Type B pancreatic cell (in vitro differentiated cells): ENCODE results near the gene KRT72. TPM values are rescaled to one million over a fixed set of nuclear protein-coding genes. Genes with fewer than 3 reads are reported as not detected.

Source experiments
- DNase-seq: peaks from one replicate; pipeline ENCODE4 v3.0.0; 2021; ENCODE audit warnings: mixed read lengths; ENCODE audit not compliant: unreplicated experiment; ENCODE audit errors: extremely low spot score
- H3K27ac Mint-ChIP-seq: 2 replicates; pipeline ENCODE4 v1.8.0; 2021; ENCODE audit warnings: mild to moderate bottlenecking, mixed read lengths
- H3K27me3 Mint-ChIP-seq: 2 replicates; pipeline ENCODE4 v1.8.0; 2021; ENCODE audit warnings: mixed read lengths
- H3K36me3 Mint-ChIP-seq: 2 replicates; pipeline ENCODE4 v1.8.0; 2021; ENCODE audit warnings: mixed read lengths
- H3K4me1 Mint-ChIP-seq: one replicate; pipeline ENCODE4 v1.8.0; 2021; ENCODE audit warnings: mixed read lengths; ENCODE audit not compliant: unreplicated experiment
- H3K4me3 Mint-ChIP-seq: 2 replicates; pipeline ENCODE4 v1.8.0; 2021; ENCODE audit warnings: mild to moderate bottlenecking, mixed read lengths
- H3K9me3 Mint-ChIP-seq: 2 replicates; pipeline ENCODE4 v1.8.0; 2021; ENCODE audit warnings: mixed read lengths
- long read RNA-seq: library from polyadenylated mRNA; unstranded; transcript quantifications from one replicate; pipeline ENCODE4 v2.0.0, GENCODE V29; 2020
- total RNA-seq: library from RNA; stranded (reverse); gene quantifications from 2 replicates; pipeline ENCODE4 v1.2.1, GENCODE V29; 2021; ENCODE audit warnings: low replicate concordance
- TF ChIP-seq, protein P1 (sequence below): fragments of 200-600 bp; sonication (generic); conservative IDR thresholded peaks from 2 replicates; pipeline ENCODE4 v1.5.0; 2021; ENCODE audit warnings: antibody characterized with exemption, mild to moderate bottlenecking

KRT72 gene
- 0.48 and 2.9 TPM in 2 replicates for total RNA-seq
- long read RNA-seq, partial matches to known transcripts, result 1 of 10 reads
- long read RNA-seq, other reads (novel, unspliced or antisense), result 9 of 10 reads

DNA sequence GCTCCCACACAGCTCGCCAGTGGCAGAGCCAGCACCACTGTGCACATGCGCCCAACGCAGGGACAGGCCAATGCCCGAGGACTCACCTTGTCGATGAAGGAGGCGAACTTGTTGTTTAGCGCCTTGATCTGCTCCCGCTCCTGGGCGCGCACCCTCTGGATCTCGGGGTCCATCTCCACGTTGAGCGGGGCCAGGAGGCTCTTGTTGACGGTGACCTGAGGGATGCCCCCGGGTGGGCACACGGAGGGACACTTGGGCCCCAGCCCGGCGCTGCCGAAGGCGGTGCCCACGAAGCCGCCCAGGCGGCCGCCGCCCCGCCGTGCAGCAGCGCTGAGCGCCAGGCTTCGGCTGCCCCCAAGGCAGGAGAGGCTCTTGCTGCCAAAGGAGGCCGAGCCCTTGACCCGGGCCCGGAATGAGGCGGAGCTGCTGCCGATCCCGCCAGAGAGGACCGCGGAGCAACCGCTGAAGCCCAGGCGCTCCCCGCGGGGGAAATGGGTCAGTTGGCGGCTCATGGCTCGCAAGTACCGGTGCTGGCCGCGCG is at the start of gene KRT72:
Gene KRT72, minus strand, starts transcription at position 523 of the 541 bp plus-strand sequence. Its CDS starts 11 bp downstream, at position 512.
- no peak for DNase-seq

DNA sequence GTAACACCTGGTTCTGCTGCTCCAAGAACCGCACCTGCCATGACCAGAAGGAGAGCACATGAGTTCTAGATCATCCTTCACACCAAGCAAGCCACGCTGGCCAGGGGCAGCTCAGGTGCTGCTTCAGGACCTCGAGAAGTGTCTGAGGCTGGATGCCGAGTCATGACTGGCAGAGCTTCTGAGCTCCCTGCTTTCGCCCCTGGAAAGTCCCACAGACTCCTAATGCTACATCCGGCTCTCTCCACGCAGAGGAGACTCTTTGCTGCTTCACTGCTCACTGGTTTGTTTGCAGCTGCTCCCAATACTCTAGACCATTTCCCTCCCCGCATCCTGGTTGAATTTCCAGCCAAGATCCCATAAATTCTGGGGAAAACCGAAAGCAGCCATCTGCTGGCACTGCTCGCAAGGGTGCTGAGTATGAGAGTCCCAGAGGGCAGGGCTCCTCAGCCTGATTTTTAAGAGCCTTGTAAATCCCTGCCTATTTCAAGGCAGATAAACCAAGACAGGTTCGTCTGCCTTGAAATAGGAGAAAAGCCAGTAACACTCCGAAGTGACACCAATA is 49.3 kb upstream of the KRT72 start:
- peaks cover 7% of the 10 kb centered on the region for H3K4me1 Mint-ChIP-seq
- no peaks in the 10 kb centered on the region for H3K36me3 Mint-ChIP-seq
- H3K27me3 Mint-ChIP-seq, result peaks cover 47% of the 10 kb centered on the region
- TF ChIP-seq, protein P1, sequence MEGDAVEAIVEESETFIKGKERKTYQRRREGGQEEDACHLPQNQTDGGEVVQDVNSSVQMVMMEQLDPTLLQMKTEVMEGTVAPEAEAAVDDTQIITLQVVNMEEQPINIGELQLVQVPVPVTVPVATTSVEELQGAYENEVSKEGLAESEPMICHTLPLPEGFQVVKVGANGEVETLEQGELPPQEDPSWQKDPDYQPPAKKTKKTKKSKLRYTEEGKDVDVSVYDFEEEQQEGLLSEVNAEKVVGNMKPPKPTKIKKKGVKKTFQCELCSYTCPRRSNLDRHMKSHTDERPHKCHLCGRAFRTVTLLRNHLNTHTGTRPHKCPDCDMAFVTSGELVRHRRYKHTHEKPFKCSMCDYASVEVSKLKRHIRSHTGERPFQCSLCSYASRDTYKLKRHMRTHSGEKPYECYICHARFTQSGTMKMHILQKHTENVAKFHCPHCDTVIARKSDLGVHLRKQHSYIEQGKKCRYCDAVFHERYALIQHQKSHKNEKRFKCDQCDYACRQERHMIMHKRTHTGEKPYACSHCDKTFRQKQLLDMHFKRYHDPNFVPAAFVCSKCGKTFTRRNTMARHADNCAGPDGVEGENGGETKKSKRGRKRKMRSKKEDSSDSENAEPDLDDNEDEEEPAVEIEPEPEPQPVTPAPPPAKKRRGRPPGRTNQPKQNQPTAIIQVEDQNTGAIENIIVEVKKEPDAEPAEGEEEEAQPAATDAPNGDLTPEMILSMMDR, result no peak
- no peak for DNase-seq
- H3K27ac Mint-ChIP-seq, result no peak overlapping the region
- no peak overlapping the region for H3K4me3 Mint-ChIP-seq
- H3K9me3 Mint-ChIP-seq, result no peaks in the 10 kb centered on the region

More for the DNA sequence above, at the start of gene KRT72:
- no peaks in the 10 kb centered on the region for H3K9me3 Mint-ChIP-seq
- no peaks in the 10 kb centered on the region for H3K4me1 Mint-ChIP-seq
- no peak within 1 kb of the TSS for H3K4me3 Mint-ChIP-seq
- TF ChIP-seq, protein P1, result no peak
- H3K36me3 Mint-ChIP-seq, result no peaks in the 10 kb centered on the region
- peaks cover 41% of the 10 kb centered on the region for H3K27me3 Mint-ChIP-seq
- no peak within 1 kb of the TSS for H3K27ac Mint-ChIP-seq

DNA sequence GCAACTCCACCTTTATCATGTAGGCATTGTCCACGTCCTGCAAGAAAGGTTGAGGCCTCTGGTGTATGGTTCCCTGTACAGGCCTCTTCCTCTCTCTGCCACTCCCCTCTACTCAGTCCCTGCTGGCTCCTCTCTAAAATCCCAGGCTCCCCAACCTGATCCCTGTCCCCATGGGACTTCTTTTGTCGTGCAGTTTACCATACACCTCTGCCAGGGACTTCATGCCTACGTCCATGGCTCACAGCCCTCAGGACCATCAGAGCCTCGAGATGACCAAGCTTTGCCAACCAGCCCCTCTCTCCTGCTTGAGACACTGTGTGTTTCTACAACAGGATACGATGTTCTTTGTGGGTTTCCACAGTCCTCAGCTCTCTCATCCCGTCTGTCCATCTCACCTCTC is 47.8 kb upstream of the KRT72 start:
- Mint-ChIP-seq H3K9me3 (no peaks in the 10 kb centered on the region), H3K4me1 (peaks cover 5% of the 10 kb centered on the region), H3K27me3 (peaks cover 45% of the 10 kb centered on the region), H3K27ac (no peak overlapping the region), H3K36me3 (no peaks in the 10 kb centered on the region), H3K4me3 (no peak overlapping the region)
- TF ChIP-seq, protein P1, result no peak
- DNase-seq, result no peak

DNA sequence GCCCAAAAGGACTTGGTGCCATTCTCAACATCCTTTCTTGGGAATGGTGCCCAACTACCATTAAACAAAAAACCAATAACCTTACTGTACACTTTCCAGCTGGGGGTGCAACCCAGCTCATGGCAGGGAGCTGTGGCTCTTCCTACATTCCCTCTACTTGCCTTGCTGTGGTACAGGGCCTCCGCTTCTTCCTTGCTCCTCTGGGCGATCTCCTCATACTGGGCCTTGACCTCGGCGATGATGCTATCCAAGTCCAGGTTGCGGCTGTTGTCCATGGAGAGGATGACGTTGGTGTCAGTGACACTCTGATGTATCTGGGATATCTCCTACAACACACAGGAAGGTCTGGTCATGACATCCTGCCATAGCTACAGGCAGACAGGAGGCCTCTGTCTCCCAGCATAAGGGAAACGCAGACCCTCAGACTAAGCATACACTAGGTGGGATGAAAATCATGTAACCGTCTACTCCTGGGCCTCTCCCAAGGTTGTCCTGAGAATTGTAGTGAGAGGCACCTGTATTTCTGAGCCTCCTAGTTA is 46.8 kb upstream of the KRT72 start:
- H3K27ac Mint-ChIP-seq, result no peak overlapping the region
- TF ChIP-seq, protein P1, result no peak
- H3K9me3 Mint-ChIP-seq, result no peaks in the 10 kb centered on the region
- H3K4me1 Mint-ChIP-seq, result peaks cover 5% of the 10 kb centered on the region
- DNase-seq, result no peak
- H3K27me3 Mint-ChIP-seq, result peaks cover 43% of the 10 kb centered on the region
- H3K36me3 Mint-ChIP-seq, result no peaks in the 10 kb centered on the region
- H3K4me3 Mint-ChIP-seq, result no peak overlapping the region

DNA sequence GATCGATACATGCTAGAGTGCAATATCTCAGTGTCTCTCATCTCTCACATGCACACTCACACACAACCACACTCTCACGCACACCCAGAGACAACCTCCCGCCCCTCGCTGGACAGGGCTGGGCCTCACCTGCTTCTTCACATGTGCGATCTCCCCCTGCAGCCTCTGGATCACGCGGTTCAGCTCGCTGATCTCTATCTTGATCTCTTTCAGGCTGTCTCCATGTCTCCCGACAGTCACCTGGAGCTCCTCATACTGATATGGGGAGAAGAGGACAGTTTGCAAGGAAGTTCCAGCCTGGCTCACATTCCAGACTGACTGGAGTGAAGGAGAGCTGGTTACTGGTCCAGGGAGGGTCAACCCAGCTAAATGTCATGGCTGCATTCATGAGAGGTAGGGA is 46.3 kb upstream of the KRT72 start:
- TF ChIP-seq, protein P1, result no peak
- H3K9me3 Mint-ChIP-seq, result no peaks in the 10 kb centered on the region
- H3K27ac Mint-ChIP-seq, result no peak overlapping the region
- H3K36me3 Mint-ChIP-seq, result no peaks in the 10 kb centered on the region
- peaks cover 43% of the 10 kb centered on the region for H3K27me3 Mint-ChIP-seq
- DNase-seq, result no peak
- no peak overlapping the region for H3K4me3 Mint-ChIP-seq
- H3K4me1 Mint-ChIP-seq, result peaks cover 5% of the 10 kb centered on the region
